Mammary epithelial cell (primary cell): ENCODE measurements around the gene TMEM248.

ENCODE experiments used
- CTCF ChIP-seq, 2 donors: IDR thresholded peaks in 1 of 2; conservative IDR thresholded peaks in 1 of 2; 2 replicates each; pipeline ENCODE4 v1.5.1; 2011 to 2012; ENCODE audit warnings: inconsistent platforms in 2 of 2, low read length in 2 of 2, mild to moderate bottlenecking in 2 of 2, control low read depth in 1 of 2, low read depth in 1 of 2; ENCODE audit not compliant: insufficient read depth in 1 of 2; ENCODE audit errors: extremely low read depth in 1 of 2
- EZH2 ChIP-seq: IDR thresholded peaks from 2 replicates; pipeline ENCODE4 v1.6.1; 2012; ENCODE audit warnings: low read length, inconsistent platforms, borderline replicate concordance

- TF ChIP-seq CTCF (conservative IDR thresholded peaks at IDR 0.05 in 1 of 2, IDR thresholded peaks at IDR 0.05 in 1 of 2; ENCODE audit: extremely low read depth in 1 of 2, insufficient read depth in 1 of 2, low read depth in 1 of 2, low read length in 2 of 2) (no peak), EZH2 (no peak)
Measured at GRCh38 chr7:66961096-66961495, 40.1 kb downstream of the TMEM248 start.
